Endothelial cell of umbilical vein (primary cell): Measurements from ENCODE around the gene SCN1B. TPM values are rescaled to one million over a fixed set of nuclear protein-coding genes. Genes with fewer than 3 reads are reported as not detected.
"Not testable (repeated sequence)": the region's sequence is repeated elsewhere in the genome, so short reads cannot be mapped to it uniquely, and the experiment has no call there.

ENCODE experiments used
- BruUV-seq: library from RNA; stranded (reverse); fragments of 400-500 nt; replicated peaks from 2 replicates; lab custom pipeline; 2021; lab: Mats Ljungman, UMichigan
- CTCF ChIA-PET: fragments of 300-600, 350-600 bp; sonication (Branson Sonifier 250); formaldehyde crosslinking; loops from one replicate; lab custom pipeline; 2021; ENCODE audit warnings: antibody characterized with exemption, inconsistent platforms; lab: Charles Lee
- POLR2A ChIA-PET: fragments of 300-600, 350-600 bp; sonication (Branson Sonifier 250); formaldehyde crosslinking; loops from one replicate; lab custom pipeline; 2021; ENCODE audit warnings: antibody characterized with exemption, inconsistent platforms; lab: Charles Lee
- DNase-seq: peaks from one replicate; pipeline ENCODE4 v3.0.0-alpha.2; 2011; ENCODE audit warnings: low read depth, low spot score
- FAIRE-seq: peaks from 2 replicates; lab custom pipeline; 2011; peaks lifted over from hg19 to GRCh38; lab: Jason Lieb, UNC
- H2AFZ ChIP-seq: 2 replicates; pipeline ENCODE4 v1.6.0; 2012; ENCODE audit warnings: low read depth, low read length, control low read depth, inconsistent platforms
- H3K27ac ChIP-seq: 2 replicates; pipeline ENCODE4 v1.5.1; 2011; ENCODE audit warnings: low read depth, mild to moderate bottlenecking, control low read depth, low read length, moderate library complexity; ENCODE audit not compliant: insufficient read depth
- H3K27me3 ChIP-seq, 2 experiments: 2 replicates each; pipeline versions ENCODE4 v1.6.0 to v1.6.1; 2011; ENCODE audit warnings: low read length in 2 of 2, mixed read lengths in 1 of 2; ENCODE audit not compliant: control insufficient read depth in 2 of 2, insufficient read depth in 2 of 2
- H3K36me3 ChIP-seq, 2 experiments: 2 replicates in 1 of 2; 3 replicates in 1 of 2; pipeline ENCODE4 v1.5.1; 2011; ENCODE audit warnings: low read length in 2 of 2, mild to moderate bottlenecking in 1 of 2, moderate library complexity in 1 of 2; ENCODE audit not compliant: control insufficient read depth in 2 of 2, insufficient read depth in 2 of 2; ENCODE audit errors: extremely low read depth in 1 of 2
- H3K4me1 ChIP-seq: 3 replicates; pipeline ENCODE4 v1.5.1; 2011; ENCODE audit warnings: mild to moderate bottlenecking, low read length; ENCODE audit not compliant: control insufficient read depth, insufficient read depth; ENCODE audit errors: extremely low read depth
- H3K4me2 ChIP-seq: 2 replicates; pipeline ENCODE4 v1.6.1; 2011; ENCODE audit warnings: low read length, control low read depth, mixed read lengths; ENCODE audit not compliant: insufficient read depth
- H3K4me3 ChIP-seq, 3 experiments: fragments of 200-600 bp in 1 of 3; sonication (generic), shearing (Covaris generic) in 1 of 3; replicated peaks in 1 of 3; 2 replicates each; pipeline ENCODE4 v1.5.1; 2011 to 2016; ENCODE audit warnings: control low read depth in 3 of 3, low read length in 3 of 3, mild to moderate bottlenecking in 2 of 3, inconsistent platforms in 1 of 3, low read depth in 1 of 3, moderate library complexity in 1 of 3; ENCODE audit not compliant: insufficient read depth in 1 of 3
- H3K79me2 ChIP-seq: 2 replicates; pipeline ENCODE4 v1.6.0; 2012; ENCODE audit warnings: low read length, inconsistent platforms; ENCODE audit not compliant: control insufficient read depth, insufficient read depth
- H3K9ac ChIP-seq: replicated peaks from 2 replicates; pipeline ENCODE3; 2011; ENCODE audit warnings: low read length, control low read depth; ENCODE audit not compliant: insufficient read depth; ENCODE audit errors: extremely low read depth
- H3K9me1 ChIP-seq: replicated peaks from 3 replicates; pipeline ENCODE4 v1.6.0; 2011; ENCODE audit warnings: mild to moderate bottlenecking, low read length; ENCODE audit not compliant: control insufficient read depth, insufficient read depth; ENCODE audit errors: extremely low read depth
- H3K9me3 ChIP-seq: replicated peaks from 2 replicates; pipeline ENCODE4 v1.5.1; 2012; ENCODE audit warnings: low read length, inconsistent platforms; ENCODE audit not compliant: control insufficient read depth, insufficient read depth
- H4K20me1 ChIP-seq: replicated peaks from 2 replicates; pipeline ENCODE3; 2011; ENCODE audit warnings: mild to moderate bottlenecking, low read length; ENCODE audit not compliant: control insufficient read depth, insufficient read depth; ENCODE audit errors: extremely low read depth
- CTCF ChIP-seq, 2 donors: IDR thresholded peaks; 1 replicate in 1 of 2; 2 replicates in 1 of 2; pipeline ENCODE4 v1.5.1; 2011; ENCODE audit warnings: low read length in 2 of 2, mild to moderate bottlenecking in 2 of 2, moderate library complexity in 2 of 2, control low read depth in 1 of 2, inconsistent platforms in 1 of 2, low read depth in 1 of 2; ENCODE audit not compliant: insufficient read depth in 1 of 2; ENCODE audit errors: extremely low read depth in 1 of 2
- EZH2 ChIP-seq: IDR thresholded peaks from 2 replicates; pipeline ENCODE4 v1.6.1; 2012; ENCODE audit warnings: borderline replicate concordance, low read depth, mild to moderate bottlenecking, moderate library complexity, low read length, inconsistent platforms; ENCODE audit not compliant: severe bottlenecking
- FOS ChIP-seq: IDR thresholded peaks from 2 replicates; pipeline ENCODE4 v1.6.1; 2011; ENCODE audit warnings: mild to moderate bottlenecking, low read length, moderate library complexity, borderline replicate concordance; ENCODE audit not compliant: insufficient read depth
- GATA2 ChIP-seq: IDR thresholded peaks from 2 replicates; pipeline ENCODE4 v1.7.0; 2011; ENCODE audit warnings: low read depth, mild to moderate bottlenecking, moderate library complexity, mixed read lengths, low read length; ENCODE audit not compliant: insufficient read length, insufficient read depth
- JUN ChIP-seq: IDR thresholded peaks from 2 replicates; pipeline ENCODE4 v1.6.1; 2011; ENCODE audit warnings: borderline replicate concordance, low read depth; ENCODE audit not compliant: insufficient read length, insufficient read depth
- MAX ChIP-seq: IDR thresholded peaks from 2 replicates; pipeline ENCODE4 v1.6.1; 2011; ENCODE audit not compliant: insufficient read depth, insufficient read length
- MYC ChIP-seq: IDR thresholded peaks from one replicate; pipeline ENCODE4 v1.6.1; 2011; ENCODE audit warnings: mild to moderate bottlenecking, low read depth, low read length
- POLR2A ChIP-seq: IDR thresholded peaks from 2 replicates; pipeline ENCODE4 v1.6.1; 2012; ENCODE audit warnings: low read depth, mild to moderate bottlenecking, control low read depth, low read length
- POLR2AphosphoS5 ChIP-seq: IDR thresholded peaks from 2 replicates; pipeline ENCODE4 v1.6.1; 2012; ENCODE audit warnings: low read depth, mild to moderate bottlenecking, control low read depth, low read length, moderate library complexity; ENCODE audit not compliant: insufficient read depth
- dilution Hi-C: fragments of 300-500 bp; cut with MboI; formaldehyde crosslinking; loops from one replicate; pipeline ENCODE4 v1.15.0; 2019; ENCODE audit warnings: low sequenced_read_pairs; ENCODE audit not compliant: extremely low pct_ligation_motif_present
- intact Hi-C: fragments of 100-400 bp; cut with micrococcal nuclease; formaldehyde crosslinking; loops from one replicate; pipeline ENCODE4 v1.10.0; 2022
- polyA plus RNA-seq, 4 experiments: library from polyadenylated mRNA; depleted of rRNA in 3 of 4; stranded (reverse) in 3 of 4; unstranded in 1 of 4; fragments of >200 nt; gene quantifications; 2 replicates each; pipeline versions ENCODE4 v1.2.1 to v1.2.3, GENCODE V29; 2011 to 2012; ENCODE audit warnings: missing spikeins in 1 of 4
- total RNA-seq: library from RNA; stranded (reverse); gene quantifications from 2 replicates; pipeline ENCODE4 v1.2.3, GENCODE V29; 2021

Gene SCN1B
- total and polyA plus RNA-seq, 2 donors (not counting 3 experiments of a cell fraction or from before 2014, with no cell fraction given): 11.2 to 14.2 TPM

GRCh38 chr19:35051268-35051667, 21.0 kb downstream of the SCN1B start:
- dilution Hi-C loops, H3K4me1 ChIP-seq, DNase-seq, H3K4me3 ChIP-seq, FAIRE-seq, BruUV-seq, H3K36me3 ChIP-seq, H3K4me2 ChIP-seq, H2AFZ ChIP-seq, H3K9me3 ChIP-seq, H3K27ac ChIP-seq, H3K9ac ChIP-seq, intact Hi-C loops, H3K27me3 ChIP-seq, H3K9me1 ChIP-seq, H3K79me2 ChIP-seq, H4K20me1 ChIP-seq: not testable (repeated sequence)
- ChIA-PET POLR2A (interaction anchor here (0.7 kb wide), 2 partner anchors 13 to 141 kb away, joined by 5 to 6 read pairs; no protein-coding TSS in a partner anchor), CTCF (interaction anchor here (0.8 to 1.4 kb wide), 2 partner anchors 13 to 1854 kb away, joined by 3 read pairs; no protein-coding TSS in a partner anchor)

- no peaks in the 10 kb centered on the region for H4K20me1 ChIP-seq
- dilution Hi-C loops (no loop called here), intact Hi-C loops (no loop called here)
- H3K4me1 ChIP-seq: no peaks in the 10 kb centered on the region
- no peak for FAIRE-seq
- no peak overlapping the region for H3K4me2 ChIP-seq
- no peak overlapping the region for H3K4me3 ChIP-seq
- no peaks in the 10 kb centered on the region for H3K79me2 ChIP-seq
- no peak for DNase-seq
- POLR2A ChIA-PET: no interaction called here
- no peak overlapping the region for H2AFZ ChIP-seq
- peaks cover 0 to 3% of the 10 kb centered on the region in 2 experiments for H3K27me3 ChIP-seq
- H3K9me1 ChIP-seq: no peaks in the 10 kb centered on the region
- no TSS peak for BruUV-seq
- TF ChIP-seq POLR2A: no peak
- no peak for TF ChIP-seq POLR2AphosphoS5
- no peak for TF ChIP-seq EZH2
- no peak for TF ChIP-seq CTCF (IDR thresholded peaks at IDR 0.05; ENCODE audit: extremely low read depth in 1 of 2, insufficient read depth in 1 of 2, low read depth in 1 of 2, low read length in 2 of 2)
- no peak for TF ChIP-seq JUN
- no peak for TF ChIP-seq MAX
- TF ChIP-seq FOS: no peak
- TF ChIP-seq GATA2: no peak
- no peak for TF ChIP-seq MYC
- no peak overlapping the region for H3K9ac ChIP-seq
- H3K9me3 ChIP-seq: no peaks in the 10 kb centered on the region
- no peak overlapping the region for H3K27ac ChIP-seq
- no peaks in the 10 kb centered on the region for H3K36me3 ChIP-seq
- CTCF ChIA-PET: interaction anchor here (1.4 kb wide), 1 partner anchor 14 kb away, joined by 3 read pairs; no protein-coding TSS in a partner anchor
Measured at GRCh38 chr19:35051796-35052195, 21.5 kb downstream of the SCN1B start.
